NCI-H2029 (cell line): Measurements from ENCODE around the gene BBS7.

Experiments used
- DNase-seq: peaks from one replicate; lab custom pipeline; 2025; lab: John Stamatoyannopoulos, UW

The BBS7 gene

GRCh38 chr4:121791481-121791880 lies 78.8 kb downstream of the BBS7 start:
- no peak for DNase-seq

- DNase-seq = no peak
Measured at GRCh38 chr4:121790976-121791375, 79.3 kb downstream of the BBS7 start.

- DNase-seq = no peak
Measured at GRCh38 chr4:121789960-121790829, 80.1 kb downstream of the BBS7 start.

GRCh38 chr4:121789455-121789854 lies 80.8 kb downstream of the BBS7 start:
- DNase-seq = no peak

GRCh38 chr4:121788896-121789295 lies 81.4 kb downstream of the BBS7 start:
- DNase-seq = no peak

- DNase-seq = no peak
Measured at GRCh38 chr4:121786221-121786620, 84.1 kb downstream of the BBS7 start.

- no peak for DNase-seq
Measured at GRCh38 chr4:121785479-121785878, 84.8 kb downstream of the BBS7 start.

GRCh38 chr4:121784975-121785374 lies 85.3 kb downstream of the BBS7 start:
- DNase-seq = no peak

GRCh38 chr4:121784401-121784800 lies 85.9 kb downstream of the BBS7 start:
- no peak for DNase-seq

GRCh38 chr4:121783210-121783609 lies 87.1 kb downstream of the BBS7 start:
- DNase-seq = no peak

GRCh38 chr4:121778991-121779628 lies 91.2 kb downstream of the BBS7 start:
- DNase-seq = no peak

- DNase-seq = no peak
Measured at GRCh38 chr4:121777625-121778024, 92.6 kb downstream of the BBS7 start.

- no peak for DNase-seq
Measured at GRCh38 chr4:121776610-121777401, 93.5 kb downstream of the BBS7 start.
